Skeletal muscle satellite cell (primary cell): ENCODE results near the gene ELN.

ENCODE experiments used
- H3K27me3 ChIP-seq: 2 replicates; pipeline ENCODE4 v1.7.0; 2013; ENCODE audit warnings: low read length; ENCODE audit not compliant: control insufficient read depth, insufficient read depth
- H3K36me3 ChIP-seq: 2 replicates; pipeline ENCODE4 v1.7.0; 2013; ENCODE audit warnings: mild to moderate bottlenecking, control low read depth, low read length; ENCODE audit not compliant: insufficient read depth
- H3K4me1 ChIP-seq: 2 replicates; pipeline ENCODE4 v1.7.0; 2013; ENCODE audit warnings: low read length; ENCODE audit not compliant: control insufficient read depth, insufficient read depth
- H3K4me2 ChIP-seq: 2 replicates; pipeline ENCODE4 v1.7.0; 2013; ENCODE audit warnings: mild to moderate bottlenecking, low read length
- H3K4me3 ChIP-seq: 2 replicates; pipeline ENCODE4 v1.7.0; 2013; ENCODE audit warnings: low read length
- H3K9ac ChIP-seq: 2 replicates; pipeline ENCODE4 v1.7.0; 2013; ENCODE audit warnings: mild to moderate bottlenecking, low read depth, low read length, moderate library complexity
- H3K9me3 ChIP-seq: replicated peaks from 2 replicates; pipeline ENCODE4 v1.7.0; 2013; ENCODE audit warnings: mild to moderate bottlenecking, control low read depth, low read length

ELN gene

GRCh38 chr7:73991522-73992100, 36.4 kb upstream of the ELN start:
- Histone ChIP-seq H3K9ac (peak overlapping the region; percentile 55), H3K4me2 (no peak overlapping the region), H3K36me3 (no peaks in the 10 kb centered on the region), H3K27me3 (no peaks in the 10 kb centered on the region), H3K4me3 (no peak overlapping the region), H3K9me3 (peaks cover 4% of the 10 kb centered on the region), H3K4me1 (peaks cover 21% of the 10 kb centered on the region)

GRCh38 chr7:73992101-73992562, 35.8 kb upstream of the ELN start:
- Histone ChIP-seq H3K4me2 (peak overlapping the region; percentile 31), H3K9me3 (peaks cover 4% of the 10 kb centered on the region), H3K27me3 (no peaks in the 10 kb centered on the region), H3K36me3 (no peaks in the 10 kb centered on the region), H3K4me1 (peaks cover 21% of the 10 kb centered on the region), H3K4me3 (peak overlapping the region; percentile 35), H3K9ac (peak overlapping the region; percentile 56)

- H3K4me1 ChIP-seq: peaks cover 21% of the 10 kb centered on the region
These were observed 34.0 kb upstream of the ELN start for GRCh38 chr7:73994023-73994422.

GRCh38 chr7:73994761-73995160, 33.2 kb upstream of the ELN start:
- Histone ChIP-seq H3K36me3 (no peaks in the 10 kb centered on the region), H3K27me3 (no peaks in the 10 kb centered on the region), H3K4me1 (peaks cover 26% of the 10 kb centered on the region), H3K9me3 (peaks cover 4% of the 10 kb centered on the region), H3K4me2 (no peak overlapping the region), H3K4me3 (no peak overlapping the region), H3K9ac (no peak overlapping the region)

More at GRCh38 chr7:73994023-73994422, 34.0 kb upstream of the ELN start:
- Histone ChIP-seq H3K9ac (no peak overlapping the region), H3K27me3 (no peaks in the 10 kb centered on the region), H3K9me3 (peaks cover 4% of the 10 kb centered on the region), H3K4me3 (no peak overlapping the region), H3K4me2 (no peak overlapping the region), H3K36me3 (no peaks in the 10 kb centered on the region)

GRCh38 chr7:73995330-73995729, 32.6 kb upstream of the ELN start:
- Histone ChIP-seq H3K4me3 (no peak overlapping the region), H3K27me3 (no peaks in the 10 kb centered on the region), H3K4me2 (no peak overlapping the region), H3K9me3 (peaks cover 4% of the 10 kb centered on the region), H3K4me1 (peaks cover 31% of the 10 kb centered on the region), H3K9ac (no peak overlapping the region), H3K36me3 (no peaks in the 10 kb centered on the region)

GRCh38 chr7:73995821-73996511, 32.0 kb upstream of the ELN start:
- Histone ChIP-seq H3K4me1 (peaks cover 35% of the 10 kb centered on the region), H3K36me3 (no peaks in the 10 kb centered on the region), H3K27me3 (no peaks in the 10 kb centered on the region), H3K4me3 (no peak overlapping the region), H3K9ac (no peak overlapping the region), H3K9me3 (peaks cover 4% of the 10 kb centered on the region), H3K4me2 (no peak overlapping the region)

GRCh38 chr7:73997056-73997455, 30.9 kb upstream of the ELN start:
- H3K4me1 ChIP-seq: peaks cover 33% of the 10 kb centered on the region
- no peak overlapping the region for H3K4me2 ChIP-seq
- no peaks in the 10 kb centered on the region for H3K27me3 ChIP-seq
- peaks cover 4% of the 10 kb centered on the region for H3K9me3 ChIP-seq
- no peaks in the 10 kb centered on the region for H3K36me3 ChIP-seq
- no peak overlapping the region for H3K9ac ChIP-seq
- H3K4me3 ChIP-seq: no peak overlapping the region

- Histone ChIP-seq H3K4me1 (peaks cover 47% of the 10 kb centered on the region), H3K36me3 (no peaks in the 10 kb centered on the region), H3K9ac (peak overlapping the region; percentile 81), H3K4me2 (peak overlapping the region; percentile 1), H3K9me3 (no peaks in the 10 kb centered on the region), H3K27me3 (no peaks in the 10 kb centered on the region), H3K4me3 (no peak overlapping the region)
These were observed 28.1 kb upstream of the ELN start for GRCh38 chr7:73999664-74000435.

- H3K36me3 ChIP-seq: no peaks in the 10 kb centered on the region
- H3K9ac ChIP-seq: peak overlapping the region; percentile 18
- H3K4me3 ChIP-seq: no peak overlapping the region
- H3K4me1 ChIP-seq: peaks cover 41% of the 10 kb centered on the region
- H3K9me3 ChIP-seq: no peaks in the 10 kb centered on the region
- no peak overlapping the region for H3K4me2 ChIP-seq
- H3K27me3 ChIP-seq: no peaks in the 10 kb centered on the region
These were observed 27.4 kb upstream of the ELN start for GRCh38 chr7:74000489-74001149.

GRCh38 chr7:74001150-74001494, 26.9 kb upstream of the ELN start:
- Histone ChIP-seq H3K4me1 (peaks cover 37% of the 10 kb centered on the region), H3K4me3 (no peak overlapping the region), H3K27me3 (no peaks in the 10 kb centered on the region), H3K9ac (peak overlapping the region; percentile 18), H3K4me2 (no peak overlapping the region), H3K9me3 (no peaks in the 10 kb centered on the region), H3K36me3 (no peaks in the 10 kb centered on the region)

- Histone ChIP-seq H3K4me1 (peaks cover 37% of the 10 kb centered on the region), H3K36me3 (no peaks in the 10 kb centered on the region), H3K4me3 (peak overlapping the region; percentile 40), H3K27me3 (no peaks in the 10 kb centered on the region), H3K9ac (peak overlapping the region; percentile 69), H3K9me3 (no peaks in the 10 kb centered on the region), H3K4me2 (peak overlapping the region; percentile 68)
These were observed 25.4 kb upstream of the ELN start for GRCh38 chr7:74002474-74003017.
